Nephron progenitor cell (in vitro differentiated cells): ENCODE measurements around the gene ZXDC.

Experiments used
- DNase-seq: peaks from one replicate; pipeline ENCODE4 v3.0.0; 2021
- H3K27ac Mint-ChIP-seq: 2 replicates; pipeline ENCODE4 v1.8.0; 2021; ENCODE audit warnings: mild to moderate bottlenecking, moderate library complexity, mixed read lengths
- H3K27me3 Mint-ChIP-seq: 2 replicates; pipeline ENCODE4 v1.8.0; 2021; ENCODE audit warnings: mild to moderate bottlenecking, low read depth, mixed read lengths; ENCODE audit not compliant: poor library complexity
- H3K36me3 Mint-ChIP-seq: 2 replicates; pipeline ENCODE4 v1.8.0; 2021; ENCODE audit warnings: low read depth, mixed read lengths
- H3K4me1 Mint-ChIP-seq: 2 replicates; pipeline ENCODE4 v1.8.0; 2021; ENCODE audit warnings: mixed read lengths
- H3K4me3 Mint-ChIP-seq: 2 replicates; pipeline ENCODE4 v1.8.0; 2021; ENCODE audit warnings: mild to moderate bottlenecking, moderate library complexity, mixed read lengths
- H3K9me3 Mint-ChIP-seq: 2 replicates; pipeline ENCODE4 v1.8.0; 2021; ENCODE audit warnings: mild to moderate bottlenecking, moderate library complexity, mixed read lengths
- TF ChIP-seq, protein P1 (sequence below): fragments of 200-600 bp; sonication (generic); IDR thresholded peaks from 2 replicates; pipeline ENCODE4 v1.5.0; 2021; ENCODE audit warnings: antibody characterized with exemption

ZXDC gene

GRCh38 chr3:126500016-126500415, 24.3 kb upstream of the ZXDC start:
- peaks cover 15% of the 10 kb centered on the region for H3K4me1 Mint-ChIP-seq
- TF ChIP-seq, protein P1, sequence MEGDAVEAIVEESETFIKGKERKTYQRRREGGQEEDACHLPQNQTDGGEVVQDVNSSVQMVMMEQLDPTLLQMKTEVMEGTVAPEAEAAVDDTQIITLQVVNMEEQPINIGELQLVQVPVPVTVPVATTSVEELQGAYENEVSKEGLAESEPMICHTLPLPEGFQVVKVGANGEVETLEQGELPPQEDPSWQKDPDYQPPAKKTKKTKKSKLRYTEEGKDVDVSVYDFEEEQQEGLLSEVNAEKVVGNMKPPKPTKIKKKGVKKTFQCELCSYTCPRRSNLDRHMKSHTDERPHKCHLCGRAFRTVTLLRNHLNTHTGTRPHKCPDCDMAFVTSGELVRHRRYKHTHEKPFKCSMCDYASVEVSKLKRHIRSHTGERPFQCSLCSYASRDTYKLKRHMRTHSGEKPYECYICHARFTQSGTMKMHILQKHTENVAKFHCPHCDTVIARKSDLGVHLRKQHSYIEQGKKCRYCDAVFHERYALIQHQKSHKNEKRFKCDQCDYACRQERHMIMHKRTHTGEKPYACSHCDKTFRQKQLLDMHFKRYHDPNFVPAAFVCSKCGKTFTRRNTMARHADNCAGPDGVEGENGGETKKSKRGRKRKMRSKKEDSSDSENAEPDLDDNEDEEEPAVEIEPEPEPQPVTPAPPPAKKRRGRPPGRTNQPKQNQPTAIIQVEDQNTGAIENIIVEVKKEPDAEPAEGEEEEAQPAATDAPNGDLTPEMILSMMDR = no peak
- no peak overlapping the region for H3K27ac Mint-ChIP-seq
- H3K9me3 Mint-ChIP-seq = no peaks in the 10 kb centered on the region
- no peak overlapping the region for H3K4me3 Mint-ChIP-seq
- H3K36me3 Mint-ChIP-seq = no peaks in the 10 kb centered on the region
- no peak for DNase-seq
- peaks cover 12% of the 10 kb centered on the region for H3K27me3 Mint-ChIP-seq

- Mint-ChIP-seq H3K4me3 (no peak overlapping the region), H3K36me3 (no peaks in the 10 kb centered on the region), H3K27me3 (peaks cover 8% of the 10 kb centered on the region), H3K9me3 (no peaks in the 10 kb centered on the region), H3K27ac (no peak overlapping the region), H3K4me1 (peaks cover 13% of the 10 kb centered on the region)
- no peak for DNase-seq
- TF ChIP-seq, protein P1 = no peak
Measured at GRCh38 chr3:126499401-126499800, 23.7 kb upstream of the ZXDC start.

GRCh38 chr3:126498929-126499328, 23.2 kb upstream of the ZXDC start:
- Mint-ChIP-seq H3K27me3 (peaks cover 3% of the 10 kb centered on the region), H3K9me3 (no peaks in the 10 kb centered on the region), H3K36me3 (no peaks in the 10 kb centered on the region), H3K27ac (no peak overlapping the region), H3K4me3 (no peak overlapping the region), H3K4me1 (peaks cover 13% of the 10 kb centered on the region)
- TF ChIP-seq, protein P1 = no peak
- no peak for DNase-seq

DNA sequence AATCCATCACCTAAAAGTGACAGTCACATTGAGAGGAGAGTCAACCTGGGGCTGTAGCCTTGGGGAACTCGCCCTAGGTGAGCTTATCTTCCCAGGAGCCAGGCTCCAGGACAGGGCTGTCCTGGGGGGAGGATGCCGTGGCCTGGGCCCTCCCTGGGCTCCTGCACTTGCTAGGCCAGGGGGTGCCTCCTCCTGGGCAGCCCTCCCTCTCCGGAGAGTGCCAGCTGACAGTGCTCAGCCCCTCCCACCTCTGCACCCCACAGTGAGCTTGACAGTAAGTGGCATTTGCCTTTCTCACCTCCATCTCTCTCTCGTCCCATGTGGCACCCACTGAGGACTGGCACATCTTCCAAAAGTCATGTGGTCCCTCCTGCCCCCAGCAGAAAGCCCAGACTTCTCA, 22.8 kb upstream of the ZXDC start:
- peaks cover 4% of the 10 kb centered on the region for H3K27me3 Mint-ChIP-seq
- no peak overlapping the region for H3K4me3 Mint-ChIP-seq
- H3K9me3 Mint-ChIP-seq = no peaks in the 10 kb centered on the region
- no peak for DNase-seq
- H3K27ac Mint-ChIP-seq = no peak overlapping the region
- TF ChIP-seq, protein P1 = no peak
- peaks cover 13% of the 10 kb centered on the region for H3K4me1 Mint-ChIP-seq
- no peaks in the 10 kb centered on the region for H3K36me3 Mint-ChIP-seq

DNA sequence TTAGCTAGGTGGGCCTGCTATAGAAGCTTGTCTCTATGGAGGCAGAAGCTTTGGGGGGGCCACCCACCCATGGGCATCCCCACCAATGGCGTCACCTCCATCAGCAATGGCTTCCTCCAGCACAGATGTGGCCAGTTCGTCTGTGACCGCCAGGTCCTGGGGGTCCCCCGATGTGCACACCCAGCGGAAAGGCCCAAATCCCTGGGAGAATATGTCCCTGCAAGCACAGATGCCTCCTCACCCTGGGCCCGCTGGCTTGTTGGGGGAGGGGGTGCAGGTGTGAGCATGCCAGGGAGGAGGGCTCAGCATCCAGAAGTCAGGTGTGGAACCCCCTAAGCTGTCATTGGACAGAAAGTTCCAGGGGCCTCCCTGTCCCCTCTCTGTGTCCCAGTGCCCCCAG, 22.3 kb upstream of the ZXDC start:
- peaks cover 9% of the 10 kb centered on the region for H3K27me3 Mint-ChIP-seq
- H3K4me1 Mint-ChIP-seq = peaks cover 17% of the 10 kb centered on the region
- H3K4me3 Mint-ChIP-seq = no peak overlapping the region
- no peaks in the 10 kb centered on the region for H3K36me3 Mint-ChIP-seq
- TF ChIP-seq, protein P1 = no peak
- H3K9me3 Mint-ChIP-seq = no peaks in the 10 kb centered on the region
- H3K27ac Mint-ChIP-seq = no peak overlapping the region
- DNase-seq = no peak
